Suppressor macrophage (primary cell): ENCODE measurements around the gene SLC13A4.
"Not testable (repeated sequence)": the region's sequence is repeated elsewhere in the genome, so short reads cannot be mapped to it uniquely, and the experiment has no call there.

Experiments
- DNase-seq, 4 experiments: peaks; one replicate each; pipeline ENCODE4 v3.0.0-alpha.2; 2020 to 2022

SLC13A4 gene

DNA sequence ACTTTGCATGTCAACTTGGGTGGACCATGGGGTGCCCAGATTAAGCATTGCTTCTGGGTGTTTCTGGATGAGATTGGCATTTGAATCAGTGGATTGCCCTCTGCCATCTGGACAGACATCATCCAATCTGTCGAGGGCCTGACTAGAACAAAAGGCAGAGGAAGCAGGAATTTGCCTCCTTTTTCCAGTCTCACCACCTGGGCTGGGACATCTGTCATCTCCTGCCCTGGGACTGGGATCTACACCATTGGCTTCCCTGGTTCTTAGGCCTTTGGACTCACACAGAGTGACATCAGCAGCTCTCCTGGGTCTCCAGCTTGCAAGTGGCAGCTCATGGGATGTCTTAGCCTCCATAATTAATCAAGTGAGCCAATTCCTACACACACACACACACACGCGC is 10.3 kb downstream of the SLC13A4 start:
- no peak for DNase-seq

DNA sequence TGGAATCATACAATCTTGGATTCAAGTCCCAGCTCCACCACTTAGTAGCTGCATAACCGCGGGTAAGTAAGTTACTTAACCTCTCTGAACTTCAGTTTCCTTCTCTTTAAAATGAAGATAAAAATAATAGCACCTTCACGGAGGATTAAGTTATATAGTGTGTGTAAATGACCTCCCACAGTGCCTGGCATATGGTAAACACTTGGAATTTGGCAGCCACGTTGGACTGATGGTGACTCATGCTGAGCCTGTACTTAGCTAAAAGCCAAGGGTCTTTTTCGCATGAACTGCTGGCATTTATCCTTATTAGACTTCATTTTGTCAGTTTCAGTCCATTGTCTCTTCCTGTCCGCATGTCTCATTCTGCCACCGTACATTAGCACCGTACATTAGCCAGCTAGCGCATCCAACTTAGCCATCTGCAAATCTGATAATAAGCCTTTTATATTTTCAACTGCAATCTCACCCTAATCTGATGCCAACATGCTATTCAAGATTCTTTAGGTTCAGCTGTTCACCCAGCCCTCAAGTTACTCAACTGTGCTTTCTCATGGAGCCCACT is 11.2 kb downstream of the SLC13A4 start:
- no peak for DNase-seq

GRCh38 chr7:135715673-135716072 is 12.3 kb downstream of the SLC13A4 start:
- DNase-seq = no peak

DNA sequence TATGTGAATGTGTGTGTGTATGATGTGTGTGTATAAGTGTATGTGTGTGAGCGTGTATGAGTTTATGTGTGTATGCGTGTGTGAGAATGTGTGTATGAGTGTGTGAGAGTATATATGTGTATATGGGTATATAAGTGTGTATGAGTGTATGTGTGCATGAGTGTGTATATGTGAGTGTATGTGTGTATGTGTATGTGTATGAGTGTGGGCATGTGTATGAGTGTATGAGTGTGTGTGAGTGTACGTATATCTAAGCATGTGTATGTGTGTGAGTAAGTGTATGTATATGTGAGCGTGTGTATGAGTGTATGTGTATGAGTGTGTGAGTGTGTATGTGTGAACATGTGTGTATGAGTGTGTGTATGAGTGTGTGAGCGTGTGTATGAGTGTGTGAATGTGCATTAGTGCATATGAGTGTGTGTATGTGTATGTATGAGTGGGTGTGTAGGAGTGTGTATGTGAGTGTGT is 12.9 kb downstream of the SLC13A4 start:
- DNase-seq = no peak

DNA sequence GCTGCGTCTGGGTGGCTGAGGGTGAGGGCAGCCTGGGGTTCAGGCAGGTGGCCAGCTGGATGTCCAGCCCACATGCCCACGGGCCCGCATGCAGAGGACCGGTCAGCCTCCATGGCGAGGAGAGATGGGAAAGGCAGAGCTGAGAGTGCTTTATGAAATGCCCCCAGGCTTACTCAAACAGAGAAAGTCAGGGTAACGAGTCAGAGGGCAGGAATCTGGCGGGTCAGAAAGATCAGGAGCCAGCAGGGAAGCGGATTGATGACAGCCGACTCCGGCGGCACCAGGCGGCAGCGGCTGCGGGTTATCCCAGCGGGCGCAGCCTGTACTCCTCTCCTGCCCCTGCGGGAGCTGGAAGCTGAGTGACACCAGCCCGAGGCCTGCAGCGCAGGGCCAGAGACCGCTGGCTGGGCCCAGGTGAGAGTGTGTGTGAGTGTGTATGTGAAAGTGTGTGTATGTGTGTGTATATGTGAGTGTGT is 13.4 kb downstream of the SLC13A4 start:
- no peak for DNase-seq

GRCh38 chr7:135713836-135714470 is 14.0 kb downstream of the SLC13A4 start:
- no peak for DNase-seq

GRCh38 chr7:135712796-135713195 is 15.2 kb downstream of the SLC13A4 start:
- no peak for DNase-seq

DNA sequence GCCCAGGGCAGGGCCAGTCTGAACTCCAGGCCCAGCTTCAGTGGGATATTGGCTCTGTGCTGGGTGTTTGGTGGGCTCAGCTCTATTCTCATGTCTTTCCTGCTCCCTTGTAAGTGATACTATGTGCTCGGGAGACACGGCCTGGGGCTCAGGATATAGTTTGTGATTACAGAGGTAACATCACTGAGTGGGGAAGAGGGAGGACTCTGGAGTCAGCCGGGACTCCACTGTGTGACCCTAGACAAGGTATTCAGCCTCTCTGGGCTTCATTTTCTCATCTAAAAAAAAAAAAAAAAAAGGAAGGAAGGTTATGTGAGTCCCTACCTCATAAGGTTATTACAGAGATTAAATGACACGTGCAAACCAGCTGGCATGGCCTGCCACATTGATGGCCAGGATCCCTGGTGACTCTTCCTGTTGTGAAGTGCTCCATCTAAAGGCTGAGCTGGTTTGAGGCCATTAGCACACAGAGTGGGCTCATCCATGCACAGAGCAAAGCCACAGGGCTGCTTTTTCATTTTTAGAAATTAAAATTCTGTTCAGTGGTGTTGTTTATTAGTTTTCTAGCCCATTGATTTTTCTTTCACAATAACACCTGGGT is 15.7 kb downstream of the SLC13A4 start:
- DNase-seq = no peak

DNA sequence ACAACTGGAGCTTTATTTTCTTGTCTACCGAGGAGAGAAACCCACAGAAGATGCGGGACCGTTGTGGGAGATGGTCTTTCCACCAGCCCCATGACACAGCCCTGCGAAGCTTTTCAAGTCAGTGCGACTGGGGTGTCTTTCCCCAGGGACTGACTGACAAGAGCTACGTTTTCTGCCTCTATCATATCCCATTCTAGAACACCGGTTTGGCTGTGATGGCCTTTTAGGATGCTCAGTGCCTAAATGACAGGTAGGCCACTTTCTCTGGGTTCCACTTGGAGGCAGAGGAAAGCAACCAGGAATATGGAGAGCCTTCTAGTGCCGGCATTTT is 16.9 kb downstream of the SLC13A4 start:
- DNase-seq = no peak

- DNase-seq = peak; percentile 3 to 56 (median 36)
Measured at GRCh38 chr7:135710417-135711138, 17.4 kb downstream of the SLC13A4 start.

- DNase-seq = no peak
Measured at GRCh38 chr7:135709508-135709907, 18.5 kb downstream of the SLC13A4 start.

GRCh38 chr7:135708041-135708440 is 19.9 kb downstream of the SLC13A4 start:
- no peak for DNase-seq

DNA sequence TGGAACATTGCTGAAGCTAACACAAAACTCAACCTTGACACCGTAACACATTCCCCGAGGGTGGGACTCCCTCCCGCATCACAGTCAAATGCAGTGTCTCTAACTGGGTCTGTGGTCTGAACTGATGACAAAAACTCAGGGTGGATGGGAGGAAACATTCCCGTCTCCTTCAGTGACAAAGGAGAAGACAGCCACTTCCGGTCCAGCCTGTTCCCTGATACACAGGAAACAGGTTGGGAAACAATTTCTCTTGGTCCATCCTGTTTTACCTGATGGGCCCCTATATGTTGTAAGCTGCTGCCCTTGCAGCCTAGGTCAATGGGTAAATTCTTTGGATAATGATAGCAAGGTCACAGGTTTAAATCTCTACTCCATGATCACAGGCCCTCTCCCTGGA is 20.4 kb downstream of the SLC13A4 start:
- no peak for DNase-seq

- DNase-seq = no peak
Measured at GRCh38 chr7:135706858-135707569, 21.0 kb downstream of the SLC13A4 start.

GRCh38 chr7:135706038-135706742 is 21.8 kb downstream of the SLC13A4 start:
- no peak for DNase-seq

DNA sequence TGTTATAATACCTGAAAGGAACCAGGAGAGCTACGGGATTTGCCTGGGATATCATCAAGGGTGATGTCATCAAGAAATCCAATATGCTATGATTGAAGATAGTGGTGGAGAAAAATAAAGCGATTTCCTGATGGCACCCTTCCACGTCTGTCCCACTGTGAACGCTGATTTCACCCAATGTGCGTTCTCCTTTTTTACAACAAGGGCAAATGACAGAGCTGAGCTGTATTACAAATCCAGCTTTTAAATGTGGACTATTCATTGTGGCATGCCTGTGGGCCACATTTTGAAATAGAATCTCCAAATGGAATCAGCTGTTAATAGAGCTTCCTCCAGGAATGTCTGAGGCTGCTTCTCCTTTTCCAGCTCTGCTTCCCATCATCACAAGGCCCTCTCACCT is 23.3 kb downstream of the SLC13A4 start:
- no peak for DNase-seq

DNA sequence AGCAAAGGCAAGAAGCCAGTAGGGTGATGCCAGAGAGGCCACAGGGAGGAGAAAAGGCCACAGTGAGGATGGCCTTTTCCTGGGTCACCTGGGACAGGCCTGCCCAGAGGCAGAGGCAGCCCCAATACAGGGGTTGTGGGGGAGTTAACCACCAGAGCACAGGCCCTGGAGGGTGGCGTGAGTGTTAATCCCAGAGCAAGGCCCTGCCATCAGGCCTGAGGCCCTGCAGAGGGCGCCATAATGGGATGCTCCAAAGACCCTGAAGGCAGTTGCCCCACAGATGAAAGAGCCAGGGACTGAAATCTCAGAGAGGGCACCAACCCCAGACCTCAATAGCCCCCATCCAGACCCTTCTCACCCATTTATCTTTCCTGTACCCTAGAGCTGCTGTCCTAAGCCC is 23.9 kb downstream of the SLC13A4 start:
- DNase-seq = no peak

GRCh38 chr7:135697276-135698049 is 30.5 kb downstream of the SLC13A4 start:
- no peak for DNase-seq

DNA sequence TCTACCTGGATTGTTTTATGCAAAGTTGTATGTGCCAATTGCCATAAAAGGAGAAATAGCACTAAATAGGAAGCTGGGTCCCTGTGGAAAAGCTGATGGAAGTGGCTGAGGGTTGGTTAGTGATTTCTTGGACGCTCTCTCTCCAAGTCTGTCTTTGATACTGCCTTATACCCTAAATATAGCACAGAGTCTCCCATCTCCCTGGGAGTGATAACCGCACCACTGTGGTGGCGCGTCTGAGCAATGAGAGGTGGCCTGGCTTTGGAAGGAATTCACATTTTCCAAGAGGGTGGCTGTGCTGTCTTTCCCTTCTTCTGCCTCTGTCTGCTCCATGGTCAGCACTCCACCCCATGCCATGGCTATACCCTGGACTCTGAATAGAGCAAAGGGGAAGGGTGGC is 34.4 kb downstream of the SLC13A4 start:
- DNase-seq = no peak

GRCh38 chr7:135692606-135693005 is 35.4 kb downstream of the SLC13A4 start:
- not testable (repeated sequence) for DNase-seq

DNA sequence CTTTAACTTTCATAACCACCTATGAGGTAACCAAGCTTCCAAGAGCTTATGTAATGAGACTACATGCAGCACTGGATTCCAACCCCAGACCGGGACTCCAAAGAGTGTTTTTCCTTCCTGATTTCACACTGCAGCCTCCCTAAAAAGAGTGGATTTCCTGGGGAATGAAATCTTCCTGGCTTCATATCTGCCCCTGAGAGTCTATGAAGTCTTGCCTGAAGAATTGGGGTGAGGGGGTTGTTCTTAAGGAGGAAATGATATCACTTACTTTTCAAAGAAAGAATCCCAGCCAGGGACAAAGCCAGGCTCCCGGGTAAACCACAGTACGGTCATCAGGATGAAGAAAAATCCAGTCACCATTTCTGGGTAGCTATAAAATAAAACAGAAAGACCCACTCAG is 35.9 kb downstream of the SLC13A4 start:
- peak in 1 of 4 experiments; percentile 12 for DNase-seq
